Mononuclear cell (primary cell): Measurements from ENCODE around the gene SYNM. TPM values are rescaled to one million over a fixed set of nuclear protein-coding genes. Genes with fewer than 3 reads are reported as not detected.
"Not testable (repeated sequence)": the region's sequence is repeated elsewhere in the genome, so short reads cannot be mapped to it uniquely, and the experiment has no call there.

ENCODE experiments used
- H3K27me3 ChIP-seq: 2 replicates; pipeline ENCODE4 v1.6.0; 2011; ENCODE audit warnings: low read length, control low read depth; ENCODE audit not compliant: insufficient read depth
- H3K4me1 ChIP-seq: 2 replicates; pipeline ENCODE4 v1.5.1; 2011; ENCODE audit warnings: mild to moderate bottlenecking, low read length, control low read depth; ENCODE audit not compliant: insufficient read depth
- H3K4me3 ChIP-seq: 2 replicates; pipeline ENCODE4 v1.5.1; 2011; ENCODE audit warnings: mild to moderate bottlenecking, low read length, moderate library complexity
- H3K9me3 ChIP-seq: 2 replicates; pipeline ENCODE4 v1.5.1; 2011; ENCODE audit warnings: low read depth, mild to moderate bottlenecking, control low read depth, low read length
- total RNA-seq: library from RNA; depleted of rRNA; stranded (reverse); fragments of >200 nt; gene quantifications from one replicate; pipeline ENCODE4 v1.2.3, GENCODE V29; 2012

The SYNM gene
- total RNA-seq, 1 donor = 3.4 TPM

DNA sequence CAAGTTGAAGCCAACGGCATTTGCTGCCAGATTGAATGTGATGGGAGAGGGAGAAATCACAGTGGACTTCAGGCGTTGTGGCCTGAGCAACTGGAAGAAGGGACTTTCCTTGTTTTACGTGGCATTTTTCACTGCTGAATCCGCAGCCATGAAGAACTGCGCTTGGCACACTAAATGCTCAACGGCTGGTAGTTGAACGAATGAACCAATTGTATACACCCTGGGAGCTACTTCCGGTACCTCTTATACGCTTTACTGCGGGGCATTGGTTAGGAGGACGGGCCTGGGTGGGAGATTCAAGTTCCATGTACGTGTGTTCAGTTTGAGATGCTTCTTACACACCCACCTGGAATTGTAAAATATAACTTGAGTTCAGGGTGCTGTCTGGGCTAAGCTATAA is 5.2 kb downstream of the SYNM start:
- H3K4me3 ChIP-seq = no peak overlapping the region
- H3K9me3 ChIP-seq = no peaks in the 10 kb centered on the region

DNA sequence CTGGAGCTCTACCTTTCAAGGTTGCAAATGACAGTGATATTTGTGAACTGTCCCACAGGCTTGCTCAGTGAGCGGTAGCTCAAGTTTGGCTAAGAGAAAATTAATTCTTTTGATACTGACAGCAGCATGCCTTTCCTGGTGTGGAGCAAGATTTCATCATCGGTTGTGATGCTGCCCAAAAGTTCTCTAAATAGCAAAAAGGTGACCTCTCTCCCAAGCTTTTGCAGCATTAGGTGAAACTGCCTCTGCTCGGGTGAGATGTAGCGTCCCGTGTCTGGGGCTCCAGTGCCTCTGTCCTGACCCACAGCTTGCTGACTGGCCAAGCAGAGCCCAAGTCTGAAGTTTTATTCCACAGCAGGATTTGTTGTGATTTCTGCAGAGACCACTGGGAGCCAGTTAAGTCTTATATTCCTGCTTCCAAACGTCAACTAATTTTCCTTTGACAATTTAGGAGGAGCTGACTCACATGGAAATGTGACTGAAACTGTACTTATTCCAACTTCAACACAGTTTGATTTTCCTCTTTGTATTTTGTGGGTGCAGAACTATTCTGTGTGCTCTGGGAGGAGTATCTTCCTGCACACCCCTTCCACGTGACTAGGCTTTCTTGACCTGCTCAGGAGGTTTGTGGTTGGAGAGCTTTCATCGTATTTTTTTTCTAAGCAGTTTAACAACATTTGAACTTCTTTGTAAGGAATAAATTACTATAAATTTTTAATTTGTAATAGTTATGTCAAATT is 5.9 kb downstream of the SYNM start:
- no peaks in the 10 kb centered on the region for H3K9me3 ChIP-seq
- no peak overlapping the region for H3K4me3 ChIP-seq
- H3K4me1 ChIP-seq = peaks cover 3% of the 10 kb centered on the region
- peaks cover 18% of the 10 kb centered on the region for H3K27me3 ChIP-seq

More for the DNA sequence above, 5.2 kb downstream of the SYNM start:
- Histone ChIP-seq H3K4me1 (peaks cover 7% of the 10 kb centered on the region), H3K27me3 (peaks cover 20% of the 10 kb centered on the region)

DNA sequence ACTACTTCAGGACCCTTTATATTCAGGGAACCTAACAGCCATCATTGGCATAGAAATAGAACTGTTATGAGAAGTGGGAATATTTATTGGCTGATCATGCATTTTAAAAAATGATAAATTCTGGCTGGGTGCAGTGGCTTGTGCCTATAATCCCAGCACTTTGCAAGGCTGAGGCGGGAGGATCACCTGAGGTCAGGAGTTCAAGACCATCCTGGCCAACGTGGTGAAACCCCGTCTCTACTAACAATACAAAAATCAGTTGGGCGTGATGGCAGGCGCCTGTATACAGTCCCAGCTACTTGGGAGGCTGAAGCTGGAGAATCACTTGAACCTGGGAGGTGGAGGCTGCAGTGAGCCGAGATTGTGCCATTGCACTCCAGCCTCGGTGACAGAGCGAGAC is 6.8 kb downstream of the SYNM start:
- not testable (repeated sequence) for H3K9me3 ChIP-seq, H3K4me1 ChIP-seq, H3K27me3 ChIP-seq, H3K4me3 ChIP-seq

DNA sequence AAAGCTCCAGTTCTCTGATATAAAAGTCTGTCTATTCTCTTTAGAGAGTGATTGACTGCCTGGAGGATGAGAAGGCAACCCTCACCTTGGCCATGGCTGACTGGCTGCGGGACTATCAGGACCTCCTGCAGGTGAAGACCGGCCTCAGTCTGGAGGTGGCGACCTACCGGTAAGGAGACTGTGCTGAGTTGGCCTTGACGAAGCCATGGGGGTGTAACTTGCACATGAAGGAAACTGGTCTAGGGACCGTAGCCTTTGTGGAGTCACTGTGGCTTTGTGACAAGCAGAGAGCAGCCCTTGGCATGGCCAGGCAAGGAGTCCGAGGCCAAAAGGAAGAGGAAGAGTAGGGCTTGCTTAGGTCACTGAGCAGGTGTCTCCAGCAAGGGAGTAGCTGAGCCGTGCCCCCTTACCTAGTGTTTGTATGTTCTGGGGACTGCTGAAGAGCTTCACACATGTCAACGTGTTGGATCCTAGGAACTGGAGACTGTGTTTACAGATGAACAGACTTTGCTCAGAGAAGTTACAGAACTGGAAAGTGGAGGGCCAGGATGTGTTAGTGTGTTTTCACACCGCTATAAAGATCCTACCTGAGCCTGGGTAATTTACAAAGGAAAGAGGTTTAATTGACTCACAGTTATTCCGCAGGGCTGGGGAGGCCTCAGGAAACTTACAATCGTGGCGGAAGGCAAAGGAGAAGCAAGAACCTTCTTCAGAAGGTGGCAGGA is 8.8 kb downstream of the SYNM start:
- Histone ChIP-seq H3K27me3 (no peaks in the 10 kb centered on the region), H3K4me1 (no peaks in the 10 kb centered on the region), H3K4me3 (no peak overlapping the region), H3K9me3 (no peaks in the 10 kb centered on the region)

DNA sequence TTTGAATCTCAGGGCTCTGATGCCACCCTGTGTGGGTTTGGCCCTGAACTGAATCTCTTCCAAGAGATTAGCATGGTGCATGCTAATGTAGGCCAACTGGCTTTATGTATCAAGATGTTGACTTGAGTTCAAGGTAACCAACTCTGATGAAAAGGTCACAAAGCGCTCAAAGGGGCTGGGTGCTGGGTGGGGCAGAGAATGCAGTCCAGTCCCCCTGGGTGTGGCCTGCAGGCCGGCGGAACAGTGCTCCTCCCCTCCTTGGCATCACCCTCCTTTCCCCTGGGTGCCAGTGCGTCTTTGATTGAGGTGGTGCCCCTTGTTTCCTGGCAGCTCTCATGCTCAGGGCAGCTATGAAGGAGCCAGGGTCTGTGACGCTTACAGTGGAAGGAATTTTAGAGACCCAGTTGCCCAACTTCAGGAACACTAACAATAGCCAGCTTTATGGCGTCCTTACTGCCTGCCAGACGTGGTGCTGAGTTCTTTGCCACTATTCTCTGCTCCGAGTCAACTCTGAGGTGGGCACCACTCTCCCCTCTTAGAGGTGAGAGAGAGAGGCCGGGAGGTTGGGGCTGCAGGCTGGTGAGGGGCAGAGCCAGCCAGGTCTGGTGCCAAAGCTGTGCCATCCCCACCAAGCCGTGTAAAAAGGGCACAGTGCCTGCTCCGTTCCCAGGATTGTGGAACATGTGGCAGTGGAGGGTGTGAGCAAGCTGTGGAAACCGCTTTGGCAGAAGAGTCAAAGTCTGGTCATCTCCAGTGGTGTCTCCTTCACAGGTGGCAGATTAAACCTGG is 9.8 kb downstream of the SYNM start:
- Histone ChIP-seq H3K27me3 (no peaks in the 10 kb centered on the region), H3K4me1 (no peaks in the 10 kb centered on the region), H3K9me3 (no peaks in the 10 kb centered on the region), H3K4me3 (no peak overlapping the region)

DNA sequence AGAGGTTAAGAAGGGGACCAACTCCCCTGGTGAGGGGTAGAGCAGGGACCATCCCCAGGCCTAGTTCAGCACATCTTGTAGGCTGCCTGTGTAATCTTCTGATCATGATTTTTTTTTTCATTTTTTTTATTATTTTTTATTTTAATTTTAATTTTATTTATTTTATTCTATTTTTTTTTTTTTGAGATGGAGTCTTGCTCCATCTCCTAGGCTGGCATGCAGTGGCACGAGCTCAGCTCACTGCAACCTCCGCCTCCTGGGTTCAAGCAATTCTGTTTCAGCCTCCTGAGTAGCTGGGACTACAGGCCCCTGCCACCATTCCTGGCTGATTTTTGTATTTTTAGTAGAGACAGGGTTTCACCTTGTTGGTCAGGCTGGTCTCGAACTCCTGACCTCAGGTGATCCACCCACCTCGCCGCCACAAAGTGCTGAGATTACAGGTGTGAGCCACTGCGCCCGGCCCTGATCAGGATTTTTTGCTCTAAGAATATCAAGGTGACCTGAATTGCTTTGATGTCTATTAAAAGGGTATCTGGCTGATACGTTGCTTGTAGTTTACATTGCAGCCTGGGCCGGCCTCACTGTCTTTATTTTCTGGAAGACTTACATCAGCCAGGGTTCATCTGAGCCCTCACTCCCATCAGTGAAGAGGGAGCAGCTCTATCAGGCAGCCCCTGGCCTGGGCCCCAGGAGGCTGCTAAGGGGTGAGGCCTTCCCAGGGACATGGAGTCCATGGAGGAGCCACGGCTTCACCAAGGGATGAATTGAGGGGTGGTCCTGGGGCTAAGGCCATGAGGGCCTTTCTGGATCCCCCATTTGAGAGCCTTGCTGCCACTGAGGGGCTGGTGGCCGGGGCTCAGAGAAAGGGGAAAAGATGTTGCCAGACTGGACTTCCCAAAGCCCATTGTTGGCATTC is 10.7 kb downstream of the SYNM start:
- Histone ChIP-seq H3K4me3 (no peak overlapping the region), H3K9me3 (no peaks in the 10 kb centered on the region), H3K27me3 (no peaks in the 10 kb centered on the region), H3K4me1 (no peaks in the 10 kb centered on the region)

DNA sequence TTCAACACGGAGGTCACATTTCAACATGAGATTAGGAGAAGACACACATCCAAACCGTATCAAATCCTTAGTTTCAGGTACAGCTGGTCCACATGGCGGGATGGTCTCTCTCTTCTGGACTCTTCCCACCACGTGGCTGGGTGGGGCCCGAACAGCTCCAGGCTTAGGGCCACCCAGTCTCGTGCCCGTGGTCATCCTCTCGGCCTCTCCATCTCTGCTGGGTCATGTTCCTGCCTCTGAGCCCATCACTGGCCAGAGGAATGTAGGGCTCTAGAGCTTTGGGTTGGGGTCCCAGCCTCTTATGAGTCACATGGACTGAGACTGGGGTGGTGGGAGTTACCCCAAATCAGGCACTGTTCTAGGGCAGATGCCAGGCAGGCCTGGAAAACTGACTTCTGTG is 12.2 kb downstream of the SYNM start:
- no peaks in the 10 kb centered on the region for H3K9me3 ChIP-seq
- H3K27me3 ChIP-seq = no peaks in the 10 kb centered on the region
- H3K4me1 ChIP-seq = no peaks in the 10 kb centered on the region
- no peak overlapping the region for H3K4me3 ChIP-seq

DNA sequence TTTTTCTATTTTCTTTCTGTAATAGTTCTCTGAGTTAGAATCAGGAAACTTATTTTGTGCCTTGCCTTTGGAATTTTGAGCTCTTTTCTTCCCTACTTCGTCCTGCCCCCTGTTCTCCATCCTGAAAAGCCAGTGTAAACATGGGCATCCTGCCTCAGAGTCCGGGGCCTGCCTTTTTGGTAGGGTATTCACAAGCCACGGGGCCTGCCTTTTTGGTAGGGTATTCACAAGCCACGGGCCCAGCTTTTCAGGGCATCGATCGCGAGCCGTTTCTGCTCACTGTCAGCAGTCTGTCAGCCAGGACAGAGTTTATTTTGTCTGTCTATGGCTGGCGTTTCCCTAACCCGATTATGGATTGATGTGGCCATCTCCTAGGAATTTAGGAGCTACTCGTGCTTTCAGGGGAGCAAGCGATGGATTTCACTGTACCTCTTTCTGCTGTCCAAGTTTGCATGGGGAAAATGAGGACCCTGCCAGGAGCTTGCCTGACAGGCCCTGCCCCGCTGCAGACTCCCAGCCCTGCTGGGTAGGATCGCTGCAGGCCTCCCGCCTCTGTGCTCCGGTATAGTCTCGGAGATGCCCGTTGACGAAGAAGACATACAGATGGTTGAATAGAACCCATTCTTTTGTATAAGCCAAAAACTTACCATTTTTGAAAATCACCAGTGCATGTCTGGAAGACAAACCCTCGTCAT is 12.8 kb downstream of the SYNM start:
- no peaks in the 10 kb centered on the region for H3K9me3 ChIP-seq

DNA sequence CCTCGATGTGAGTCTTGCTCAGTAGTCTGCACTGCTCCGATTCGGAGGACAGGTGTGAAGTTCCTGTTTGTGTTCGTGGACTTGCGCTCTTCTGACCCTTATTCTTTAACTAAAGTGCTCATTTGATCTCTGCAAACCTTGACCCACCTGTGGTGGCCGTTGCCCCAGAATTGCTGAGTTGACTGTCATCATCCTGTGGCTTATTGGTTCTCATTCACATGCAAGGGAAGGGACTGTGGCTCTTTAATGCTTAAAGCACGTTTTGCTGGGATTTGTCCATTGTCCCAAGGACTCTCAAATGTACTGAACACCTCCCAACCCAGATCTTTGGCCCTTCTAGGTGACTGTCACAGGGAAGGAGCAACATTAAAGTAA is 13.4 kb downstream of the SYNM start:
- H3K9me3 ChIP-seq = no peaks in the 10 kb centered on the region

More for the DNA sequence above, 12.8 kb downstream of the SYNM start:
- Histone ChIP-seq H3K4me3 (no peak overlapping the region), H3K27me3 (no peaks in the 10 kb centered on the region), H3K4me1 (no peaks in the 10 kb centered on the region)

DNA sequence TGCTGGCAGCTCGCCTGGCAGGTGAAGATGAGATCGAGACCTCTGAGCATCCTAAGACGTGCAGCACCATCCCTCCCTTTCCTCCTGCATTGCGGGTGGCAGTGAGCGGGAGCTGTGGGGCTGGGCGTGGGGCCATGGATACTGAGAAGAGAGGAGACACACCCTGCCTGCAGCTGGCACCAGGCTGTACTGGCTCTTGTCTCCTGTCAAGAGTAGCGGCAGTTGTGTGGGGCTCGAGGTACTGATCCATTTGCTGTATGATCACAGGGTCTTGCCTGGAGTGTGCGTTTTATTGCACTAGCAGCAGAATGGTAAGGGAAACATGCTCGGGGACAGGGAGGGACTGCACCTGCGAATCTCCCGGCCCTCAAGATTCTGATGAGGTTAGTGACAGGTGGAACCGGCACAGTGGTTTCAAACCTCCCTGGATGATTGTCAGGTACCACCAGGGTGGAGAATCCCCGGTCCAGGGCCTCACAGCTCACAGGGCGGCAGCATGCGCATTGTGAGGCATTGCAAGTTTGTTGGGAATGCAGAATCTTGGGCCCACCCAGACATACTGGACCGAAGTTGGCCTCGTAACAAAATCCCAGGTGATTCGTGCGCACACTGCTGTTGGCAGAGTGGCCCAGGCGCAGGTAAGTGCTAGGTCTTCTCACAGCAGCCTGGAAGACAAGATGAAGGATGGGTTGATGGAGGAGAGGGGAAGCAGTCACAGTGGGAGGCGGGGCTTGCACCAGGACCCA is 14.1 kb downstream of the SYNM start:
- Histone ChIP-seq H3K9me3 (no peaks in the 10 kb centered on the region), H3K4me3 (no peak overlapping the region), H3K27me3 (no peaks in the 10 kb centered on the region), H3K4me1 (no peaks in the 10 kb centered on the region)

More for the DNA sequence above, 13.4 kb downstream of the SYNM start:
- Histone ChIP-seq H3K27me3 (no peaks in the 10 kb centered on the region), H3K4me1 (no peaks in the 10 kb centered on the region), H3K4me3 (no peak overlapping the region)

DNA sequence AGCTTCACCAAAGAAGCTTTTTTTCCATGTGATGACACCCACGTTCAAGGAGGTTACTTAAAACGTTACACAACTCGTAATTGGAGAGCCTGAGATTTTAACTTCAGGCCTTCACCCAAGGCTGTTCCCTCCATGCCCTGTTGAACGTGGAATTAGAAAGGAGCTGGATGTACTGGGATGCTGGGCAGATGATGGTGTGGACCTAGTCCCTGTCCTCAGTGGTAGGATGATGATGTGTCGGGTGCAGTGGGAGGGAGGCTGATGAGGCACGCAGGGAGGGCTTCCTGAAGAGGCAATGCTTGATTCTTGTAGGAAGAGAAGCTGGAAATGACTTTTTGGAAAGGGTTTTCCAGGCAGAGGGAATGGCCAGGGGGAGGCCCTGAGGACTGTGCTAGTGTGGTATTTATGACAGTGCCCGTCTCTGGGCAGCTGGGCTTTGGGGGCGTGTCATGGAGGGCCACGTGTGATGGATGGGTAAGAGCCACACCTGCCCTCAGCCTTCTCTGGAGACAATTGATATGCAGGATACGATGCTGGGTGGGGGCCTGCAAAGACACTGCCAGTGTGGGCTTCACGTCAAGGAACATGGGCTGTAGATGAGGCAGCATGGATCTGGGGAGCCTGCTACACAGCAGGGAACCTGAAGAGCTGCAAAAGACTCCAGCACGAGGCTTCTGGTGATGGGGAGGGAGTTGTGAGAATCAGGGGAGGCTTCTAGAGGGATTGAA is 15.3 kb downstream of the SYNM start:
- no peaks in the 10 kb centered on the region for H3K27me3 ChIP-seq
- no peaks in the 10 kb centered on the region for H3K4me1 ChIP-seq
- no peak overlapping the region for H3K4me3 ChIP-seq
- no peaks in the 10 kb centered on the region for H3K9me3 ChIP-seq

DNA sequence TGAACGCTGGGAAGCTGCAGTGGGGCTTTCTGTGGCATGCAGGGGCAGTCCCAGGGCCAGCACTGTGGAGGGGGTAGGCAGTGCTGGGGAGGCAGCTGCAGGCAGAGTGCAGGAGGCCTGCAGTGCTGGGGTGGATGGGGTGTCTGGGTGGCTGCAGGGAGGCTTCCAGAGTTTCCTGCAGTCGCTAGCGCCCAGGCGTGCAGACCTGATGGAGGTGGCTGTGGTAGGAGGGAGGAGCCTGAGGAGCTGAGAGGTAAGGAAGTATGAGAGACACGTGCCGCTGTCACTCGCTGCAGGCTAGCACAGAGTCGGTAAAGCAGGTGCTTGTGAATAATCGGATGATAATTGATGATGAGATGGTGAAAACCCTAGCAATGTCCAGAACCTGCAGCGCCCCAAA is 16.3 kb downstream of the SYNM start:
- Histone ChIP-seq H3K4me1 (no peaks in the 10 kb centered on the region), H3K4me3 (no peak overlapping the region), H3K27me3 (no peaks in the 10 kb centered on the region), H3K9me3 (no peaks in the 10 kb centered on the region)
